ENCODE results near the gene SYTL4. TPM values are rescaled to one million over a fixed set of nuclear protein-coding genes. Genes with fewer than 3 reads are reported as not detected.

SYTL4 gene
- total and polyA plus RNA-seq, 2 of the 8 experiments (the other 6 are each of a cell fraction or from before 2014, with no cell fraction given): 0.11 TPM

DNA sequence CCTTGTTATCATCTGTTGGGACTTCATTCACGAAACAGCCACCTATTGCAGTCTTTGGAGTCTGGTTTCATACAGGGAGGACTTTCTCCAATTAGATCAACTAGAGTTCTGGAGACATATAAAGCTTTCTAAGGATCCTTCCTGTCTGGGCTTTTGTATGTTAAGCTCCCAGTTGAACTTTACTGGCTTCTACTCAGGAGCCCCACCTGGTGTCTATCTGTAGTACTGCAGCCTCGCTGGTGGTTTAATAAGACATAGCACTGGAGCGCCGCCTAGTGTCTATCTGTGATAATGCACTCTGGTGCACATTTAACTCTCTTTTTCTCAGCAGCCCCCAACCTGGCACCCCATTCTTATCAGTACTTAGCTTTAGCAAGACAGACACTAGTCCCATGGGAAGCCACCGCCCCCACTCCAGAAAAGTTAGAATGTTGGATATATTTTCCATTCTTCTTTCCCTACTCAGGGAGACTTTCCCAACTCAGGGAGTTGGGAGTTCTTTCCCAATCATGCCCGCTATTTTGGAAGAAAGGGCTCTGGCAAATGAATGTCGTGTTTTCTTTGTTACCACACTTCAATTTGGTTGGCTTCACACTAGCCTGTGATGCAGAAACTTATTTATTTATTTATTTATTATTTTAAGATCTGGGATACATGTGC, 36.9 kb upstream of the SYTL4 start:
- Histone ChIP-seq H3K9ac (replicated peaks in 1 of 4; ENCODE audit: extremely low read depth in 1 of 4, low read depth in 3 of 4, low read length in 3 of 4) (no peak overlapping the region), H3K27ac (ENCODE audit: low read depth, low read length) (no peak overlapping the region), H3K79me2 (ENCODE audit: control insufficient read depth in 1 of 2, insufficient read depth in 2 of 2, low read length in 2 of 2) (no peaks in the 10 kb centered on the region), H2AFZ (ENCODE audit: low read length) (no peak overlapping the region), H3K4ac (replicated peaks; ENCODE audit: insufficient read length, low read depth, low read length) (no peak overlapping the region), H2BK15ac (ENCODE audit: low read length) (no peak overlapping the region), H3K56ac (replicated peaks; ENCODE audit: insufficient read length, low read depth, low read length) (no peak overlapping the region), H2BK12ac (ENCODE audit: low read depth, low read length) (no peak overlapping the region), H2BK20ac (ENCODE audit: low read length) (no peak overlapping the region), H3K4me2 (ENCODE audit: insufficient read depth in 1 of 2, low read depth in 2 of 2, low read length in 2 of 2) (no peak overlapping the region), H3K79me1 (ENCODE audit: low read depth, low read length) (no peaks in the 10 kb centered on the region), H3K4me3 (ENCODE audit: extremely low read depth in 1 of 4, insufficient read depth in 2 of 4, low read depth in 3 of 4, low read length in 4 of 4) (no peak overlapping the region), H3K9me3 (ENCODE audit: insufficient read depth in 2 of 2, low read depth in 1 of 2, low read length in 1 of 2) (no peaks in the 10 kb centered on the region), H4K5ac (ENCODE audit: insufficient read length, low read depth, low read length) (no peak overlapping the region), H4K20me1 (replicated peaks in 1 of 2; ENCODE audit: control insufficient read depth in 1 of 2, insufficient read depth in 2 of 2, low read length in 2 of 2) (no peaks in the 10 kb centered on the region), H3K27me3 (replicated peaks in 1 of 4; ENCODE audit: control insufficient read depth in 3 of 4, extremely low read depth in 1 of 4, insufficient read depth in 3 of 4, low read length in 3 of 4) (no peaks in the 10 kb centered on the region), H3K23me2 (ENCODE audit: low read depth, low read length) (no peaks in the 10 kb centered on the region), H3K23ac (ENCODE audit: insufficient read length) (no peak overlapping the region), H3K4me1 (replicated peaks in 1 of 4; ENCODE audit: control insufficient read depth in 3 of 4, insufficient read depth in 4 of 4, low read length in 3 of 4) (no peaks in the 10 kb centered on the region), H3K14ac (ENCODE audit: insufficient read length) (no peak overlapping the region), H3K18ac (ENCODE audit: extremely low read depth, low read length) (no peak overlapping the region), H2AK5ac (ENCODE audit: low read depth, low read length) (no peak overlapping the region), H4K8ac (ENCODE audit: extremely low read depth, insufficient read depth, low read length) (no peak overlapping the region), H4K91ac (replicated peaks; ENCODE audit: insufficient read length, low read length) (no peak overlapping the region), H3K36me3 (ENCODE audit: control insufficient read depth in 2 of 4, insufficient read depth in 4 of 4, low read length in 3 of 4) (no peaks in the 10 kb centered on the region), H2BK5ac (ENCODE audit: low read depth, low read length) (no peak overlapping the region), H2BK120ac (replicated peaks; ENCODE audit: low read depth, low read length) (no peak overlapping the region)
- ChIA-PET CTCF (ENCODE audit: partially characterized antibody) (interaction anchor here (0.5 to 6.3 kb wide), 33 partner anchors 8 to 1314 kb away, joined by 3 to 129 read pairs (median 5); no protein-coding TSS in a partner anchor), POLR2A (ENCODE audit: partially characterized antibody) (interaction anchor here (0.8 to 1.0 kb wide), 2 partner anchors 84 to 86 kb away, joined by 3 read pairs; no protein-coding TSS in a partner anchor)
- peak; percentile 23 to 91 for DNase-seq (ENCODE audit: low read depth in 1 of 2, low spot score in 2 of 2)
- WGBS, 2 experiments (ENCODE audit: extremely low coverage in 1 of 2, insufficient coverage in 1 of 2, insufficient read length in 1 of 2, insufficient replicate concordance in 2 of 2, low coverage in 1 of 2, low lambda C conversion rate in 2 of 2, missing lambda C conversion rate in 1 of 2): 31% methylated on average over 7 of the region's 7 CpGs; no CpG with 5 or more reads in 1 of the 2 experiments
- FAIRE-seq: peak; percentile 80
- TF ChIP-seq, protein P1, sequence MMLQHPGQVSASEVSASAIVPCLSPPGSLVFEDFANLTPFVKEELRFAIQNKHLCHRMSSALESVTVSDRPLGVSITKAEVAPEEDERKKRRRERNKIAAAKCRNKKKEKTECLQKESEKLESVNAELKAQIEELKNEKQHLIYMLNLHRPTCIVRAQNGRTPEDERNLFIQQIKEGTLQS (IDR thresholded peaks at IDR 0.05; ENCODE audit: insufficient read depth, low read depth, low read length): 0 out of 2 replicates have a peak, but pooled peaks have one; percentile 22
- no peak for TF ChIP-seq CREB1 (IDR thresholded peaks at IDR 0.05)
- TF ChIP-seq POLR2AphosphoS5 (IDR thresholded peaks at IDR 0.05; ENCODE audit: low read depth, low read length): no peak
- TF ChIP-seq RFX5 (IDR thresholded peaks at IDR 0.05; ENCODE audit: borderline replicate concordance, low read depth, low read length): no peak
- no peak for TF ChIP-seq YY1 (IDR thresholded peaks at IDR 0.05; ENCODE audit: low read depth, low read length)
- TF ChIP-seq CBX5 (IDR thresholded peaks at IDR 0.05; ENCODE audit: low read depth, low read length): no peak
- TF ChIP-seq POLR2A (IDR thresholded peaks at IDR 0.05; ENCODE audit: control extremely low read depth in 1 of 2, low read depth in 2 of 2, low read length in 2 of 2): no peak
- TF ChIP-seq KDM1A (IDR thresholded peaks at IDR 0.05; ENCODE audit: borderline replicate concordance, low read length): no peak
- TF ChIP-seq, protein P2, sequence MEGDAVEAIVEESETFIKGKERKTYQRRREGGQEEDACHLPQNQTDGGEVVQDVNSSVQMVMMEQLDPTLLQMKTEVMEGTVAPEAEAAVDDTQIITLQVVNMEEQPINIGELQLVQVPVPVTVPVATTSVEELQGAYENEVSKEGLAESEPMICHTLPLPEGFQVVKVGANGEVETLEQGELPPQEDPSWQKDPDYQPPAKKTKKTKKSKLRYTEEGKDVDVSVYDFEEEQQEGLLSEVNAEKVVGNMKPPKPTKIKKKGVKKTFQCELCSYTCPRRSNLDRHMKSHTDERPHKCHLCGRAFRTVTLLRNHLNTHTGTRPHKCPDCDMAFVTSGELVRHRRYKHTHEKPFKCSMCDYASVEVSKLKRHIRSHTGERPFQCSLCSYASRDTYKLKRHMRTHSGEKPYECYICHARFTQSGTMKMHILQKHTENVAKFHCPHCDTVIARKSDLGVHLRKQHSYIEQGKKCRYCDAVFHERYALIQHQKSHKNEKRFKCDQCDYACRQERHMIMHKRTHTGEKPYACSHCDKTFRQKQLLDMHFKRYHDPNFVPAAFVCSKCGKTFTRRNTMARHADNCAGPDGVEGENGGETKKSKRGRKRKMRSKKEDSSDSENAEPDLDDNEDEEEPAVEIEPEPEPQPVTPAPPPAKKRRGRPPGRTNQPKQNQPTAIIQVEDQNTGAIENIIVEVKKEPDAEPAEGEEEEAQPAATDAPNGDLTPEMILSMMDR (IDR thresholded peaks at IDR 0.05; ENCODE audit: control extremely low read depth in 1 of 3, insufficient read depth in 1 of 3, low read depth in 1 of 3, low read length in 3 of 3): peak; percentile 20 to 100 (median 93)
- no peak for TF ChIP-seq SRF (IDR thresholded peaks at IDR 0.05; ENCODE audit: low read depth, low read length)
- no peak for TF ChIP-seq RXRA (IDR thresholded peaks at IDR 0.05; ENCODE audit: insufficient read depth, low read depth, low read length)
